WI38 (cell line): ENCODE results near the gene ALDH1A2.

Experiments used
- H3K4me3 ChIP-seq: 2 replicates; pipeline ENCODE4 v1.5.1; 2011; ENCODE audit warnings: low read depth, mild to moderate bottlenecking, control low read depth, low read length
- TF ChIP-seq, protein P1 (sequence below): IDR thresholded peaks from 2 replicates; pipeline ENCODE4 v1.5.1; 2012; ENCODE audit warnings: low read depth, mild to moderate bottlenecking, control low read depth, low read length

Gene ALDH1A2

DNA sequence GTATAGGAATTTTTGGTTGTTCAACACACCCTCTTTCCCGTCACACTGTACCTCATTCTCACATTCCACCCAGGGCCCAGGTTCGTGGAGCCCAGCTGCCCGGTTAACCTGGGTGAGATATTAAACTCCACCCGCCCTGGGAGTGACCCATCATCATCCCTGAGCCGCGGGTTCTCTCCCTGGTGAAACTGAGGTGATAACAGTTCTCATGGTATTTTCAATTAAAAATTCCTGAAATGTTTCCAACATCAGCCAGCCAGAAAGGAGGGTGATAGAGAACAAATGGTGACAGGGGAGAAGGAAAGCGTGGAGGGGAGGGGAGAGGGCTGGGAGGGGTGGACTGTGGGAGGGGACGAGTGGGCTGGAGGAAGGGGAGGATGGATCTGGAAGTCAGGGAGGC lies 148.8 kb downstream of the ALDH1A2 start:
- H3K4me3 ChIP-seq, result no peak overlapping the region
- TF ChIP-seq, protein P1, sequence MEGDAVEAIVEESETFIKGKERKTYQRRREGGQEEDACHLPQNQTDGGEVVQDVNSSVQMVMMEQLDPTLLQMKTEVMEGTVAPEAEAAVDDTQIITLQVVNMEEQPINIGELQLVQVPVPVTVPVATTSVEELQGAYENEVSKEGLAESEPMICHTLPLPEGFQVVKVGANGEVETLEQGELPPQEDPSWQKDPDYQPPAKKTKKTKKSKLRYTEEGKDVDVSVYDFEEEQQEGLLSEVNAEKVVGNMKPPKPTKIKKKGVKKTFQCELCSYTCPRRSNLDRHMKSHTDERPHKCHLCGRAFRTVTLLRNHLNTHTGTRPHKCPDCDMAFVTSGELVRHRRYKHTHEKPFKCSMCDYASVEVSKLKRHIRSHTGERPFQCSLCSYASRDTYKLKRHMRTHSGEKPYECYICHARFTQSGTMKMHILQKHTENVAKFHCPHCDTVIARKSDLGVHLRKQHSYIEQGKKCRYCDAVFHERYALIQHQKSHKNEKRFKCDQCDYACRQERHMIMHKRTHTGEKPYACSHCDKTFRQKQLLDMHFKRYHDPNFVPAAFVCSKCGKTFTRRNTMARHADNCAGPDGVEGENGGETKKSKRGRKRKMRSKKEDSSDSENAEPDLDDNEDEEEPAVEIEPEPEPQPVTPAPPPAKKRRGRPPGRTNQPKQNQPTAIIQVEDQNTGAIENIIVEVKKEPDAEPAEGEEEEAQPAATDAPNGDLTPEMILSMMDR, result no peak

DNA sequence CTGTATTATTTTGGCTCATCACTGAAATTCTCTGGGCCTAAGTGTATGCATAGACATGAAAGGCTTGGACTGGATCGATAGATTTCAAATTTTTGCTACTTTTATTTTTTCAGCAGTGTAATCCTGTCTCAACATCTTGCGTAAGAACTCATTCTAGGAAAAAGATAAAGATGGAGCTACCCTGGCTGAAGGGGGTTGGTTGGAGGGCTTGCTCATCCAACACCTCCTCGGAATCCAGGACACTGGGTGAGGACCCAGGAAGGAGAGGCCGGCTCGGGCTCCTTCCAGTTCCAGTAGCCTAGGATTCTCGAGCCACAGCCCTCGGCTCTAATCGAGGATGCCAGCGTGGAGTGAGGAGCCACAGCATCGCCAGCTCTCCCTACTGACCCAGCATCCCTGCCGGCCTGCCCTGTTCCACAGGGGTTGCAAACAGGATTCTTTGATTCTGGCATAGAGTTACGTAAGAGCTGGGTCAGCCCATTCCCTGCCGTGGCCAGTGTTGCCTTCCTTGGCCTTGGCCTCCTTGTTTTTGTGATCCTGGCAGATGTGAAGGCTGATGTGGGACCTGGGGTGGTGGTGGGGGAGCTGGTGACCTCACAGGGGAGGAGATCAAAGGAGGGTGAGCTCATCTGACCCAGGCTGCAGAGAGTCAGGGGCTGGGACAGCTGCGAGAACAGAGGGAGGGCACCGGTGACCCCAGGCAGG lies 149.5 kb downstream of the ALDH1A2 start:
- TF ChIP-seq, protein P1, result no peak
- no peak overlapping the region for H3K4me3 ChIP-seq

GRCh38 chr15:57914350-57915055 lies 151.0 kb downstream of the ALDH1A2 start:
- H3K4me3 ChIP-seq, result no peak overlapping the region
- TF ChIP-seq, protein P1, result no peak

DNA sequence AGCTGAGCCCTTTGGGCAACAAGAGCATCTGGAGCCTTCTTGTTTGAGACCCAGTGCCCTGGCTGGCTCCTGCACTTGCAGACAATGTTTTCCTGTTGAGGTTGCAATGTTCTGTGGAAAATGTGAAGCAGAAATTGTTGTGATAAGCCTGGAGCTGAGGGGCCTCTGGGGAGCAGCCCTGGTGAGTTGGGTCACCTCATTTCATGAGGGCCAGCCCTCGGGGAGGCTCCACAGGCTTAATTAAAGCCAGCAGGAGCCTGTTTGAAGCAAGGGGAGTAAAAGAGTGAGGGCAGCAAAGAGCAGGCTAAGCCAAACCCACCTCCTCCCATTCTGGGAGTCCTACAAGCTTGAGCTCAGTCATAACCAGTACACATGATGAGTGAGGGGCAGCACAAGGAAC lies 154.3 kb downstream of the ALDH1A2 start:
- TF ChIP-seq, protein P1, result no peak
- H3K4me3 ChIP-seq, result no peak overlapping the region

- TF ChIP-seq, protein P1, result no peak
- no peak overlapping the region for H3K4me3 ChIP-seq
Observed at GRCh38 chr15:57910672-57911071, 154.8 kb downstream of the ALDH1A2 start.

- no peak overlapping the region for H3K4me3 ChIP-seq
- TF ChIP-seq, protein P1, result no peak
Observed at GRCh38 chr15:57909388-57909787, 156.1 kb downstream of the ALDH1A2 start.

GRCh38 chr15:57903626-57904025 lies 161.9 kb downstream of the ALDH1A2 start:
- H3K4me3 ChIP-seq, result no peak overlapping the region
- TF ChIP-seq, protein P1, result no peak
